DOHH2 (cell line): ENCODE data around the gene ARAP1.

Experiments used
- H3F3A ChIP-seq: fragments of 200-600 bp; sonication (generic), shearing (Covaris generic); 2 replicates; pipeline ENCODE4 v1.6.0; 2016; ENCODE audit warnings: antibody characterized with exemption, mild to moderate bottlenecking; ENCODE audit not compliant: control insufficient read depth, insufficient read depth
- H3K27ac ChIP-seq: fragments of 200-600 bp; sonication (generic); 2 replicates; pipeline ENCODE4 v1.5.1; 2014; ENCODE audit warnings: low read depth, mild to moderate bottlenecking, low read length, moderate library complexity
- H3K27me3 ChIP-seq: fragments of 200-600 bp; sonication (generic); 2 replicates; pipeline ENCODE4 v1.6.1; 2014; ENCODE audit warnings: mild to moderate bottlenecking, low read length, mixed read lengths; ENCODE audit not compliant: control insufficient read depth
- H3K36me3 ChIP-seq: fragments of 200-600 bp; sonication (generic); 2 replicates; pipeline ENCODE4 v1.6.1; 2014; ENCODE audit warnings: mild to moderate bottlenecking, low read length, moderate library complexity, mixed read lengths; ENCODE audit not compliant: control insufficient read depth
- H3K4me1 ChIP-seq: fragments of 200-600 bp; sonication (generic); 2 replicates; pipeline ENCODE4 v1.6.1; 2014; ENCODE audit warnings: mild to moderate bottlenecking, low read length, mixed read lengths; ENCODE audit not compliant: control insufficient read depth
- H3K4me2 ChIP-seq: fragments of 200-600 bp; sonication (generic); 2 replicates; pipeline ENCODE4 v1.6.0; 2014; ENCODE audit warnings: mild to moderate bottlenecking, low read length, moderate library complexity
- H3K4me3 ChIP-seq: fragments of 200-600 bp; sonication (generic); 2 replicates; pipeline ENCODE4 v1.5.1; 2014; ENCODE audit warnings: mild to moderate bottlenecking, low read length, mixed read lengths
- H3K79me2 ChIP-seq: fragments of 200-600 bp; sonication (generic); 2 replicates; pipeline ENCODE4 v1.6.1; 2014; ENCODE audit warnings: mild to moderate bottlenecking, low read length, mixed read lengths; ENCODE audit not compliant: control insufficient read depth
- H3K9me2 ChIP-seq: fragments of 200-600 bp; sonication (generic); replicated peaks from 2 replicates; pipeline ENCODE4 v1.6.1; 2014; ENCODE audit warnings: mild to moderate bottlenecking, low read length, mixed read lengths; ENCODE audit not compliant: control insufficient read depth
- H3K9me3 ChIP-seq: fragments of 200-600 bp; sonication (generic); 2 replicates; pipeline ENCODE4 v1.6.1; 2014; ENCODE audit warnings: antibody characterized with exemption, low read length, mixed read lengths; ENCODE audit not compliant: control insufficient read depth, insufficient read depth
- H4K20me1 ChIP-seq: fragments of 200-600 bp; sonication (generic); 2 replicates; pipeline ENCODE4 v1.6.0; 2014; ENCODE audit warnings: low read depth, mild to moderate bottlenecking, antibody characterized with exemption, low read length, moderate library complexity; ENCODE audit not compliant: control insufficient read depth, insufficient read depth
- CTCF ChIP-seq: fragments of 200-600 bp; sonication (generic); IDR thresholded peaks from one replicate; pipeline ENCODE4 v1.5.1; 2014; ENCODE audit warnings: antibody characterized with exemption, mild to moderate bottlenecking, low read depth, low read length; ENCODE audit not compliant: poor library complexity, severe bottlenecking
- EZH2phosphoT487 ChIP-seq: fragments of 200-600 bp; sonication (generic); IDR thresholded peaks from 2 replicates; pipeline ENCODE4 v1.6.1; 2017; ENCODE audit warnings: borderline replicate concordance, mild to moderate bottlenecking, antibody characterized with exemption, low read length, moderate library complexity, mixed read lengths

ARAP1 gene

DNA sequence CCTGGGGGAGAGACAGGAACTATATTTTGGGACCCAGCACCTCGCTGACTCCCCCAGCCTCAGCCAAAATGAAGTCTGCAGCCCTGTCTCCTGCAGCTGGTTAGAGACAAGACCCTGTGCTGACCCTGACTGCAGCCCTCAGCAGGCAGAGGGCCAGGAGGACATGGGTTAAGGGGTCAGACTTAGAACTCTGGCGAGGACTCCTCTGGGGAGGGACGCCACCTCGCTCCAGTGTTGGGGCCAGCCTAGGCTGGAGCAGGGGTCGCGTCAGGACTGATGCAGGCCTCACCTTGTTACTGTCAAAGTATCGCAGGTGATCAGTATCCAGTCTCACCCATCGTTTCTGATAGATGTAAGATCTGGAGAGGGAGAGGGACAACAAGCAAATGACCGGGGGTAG is 41.1 kb downstream of the ARAP1 start:
- H3K36me3 ChIP-seq, result peaks cover 26% of the 10 kb centered on the region
- no peaks in the 10 kb centered on the region for H3K4me1 ChIP-seq
- no peaks in the 10 kb centered on the region for H3F3A ChIP-seq
- no peak for TF ChIP-seq CTCF
- no peak for TF ChIP-seq EZH2phosphoT487
- H3K9me2 ChIP-seq, result no peaks in the 10 kb centered on the region
- H3K79me2 ChIP-seq, result peaks cover 8% of the 10 kb centered on the region
- H3K4me2 ChIP-seq, result no peak overlapping the region
- no peaks in the 10 kb centered on the region for H4K20me1 ChIP-seq
- no peaks in the 10 kb centered on the region for H3K27me3 ChIP-seq
- H3K9me3 ChIP-seq, result no peaks in the 10 kb centered on the region
- H3K4me3 ChIP-seq, result no peak overlapping the region
- H3K27ac ChIP-seq, result no peak overlapping the region

GRCh38 chr11:72710278-72710677 is 41.9 kb downstream of the ARAP1 start:
- Histone ChIP-seq H3K4me2 (no peak overlapping the region), H3K36me3 (peaks cover 33% of the 10 kb centered on the region), H3K4me1 (no peaks in the 10 kb centered on the region), H4K20me1 (no peaks in the 10 kb centered on the region), H3K27me3 (no peaks in the 10 kb centered on the region), H3K4me3 (no peak overlapping the region), H3F3A (no peaks in the 10 kb centered on the region), H3K9me2 (no peaks in the 10 kb centered on the region), H3K9me3 (no peaks in the 10 kb centered on the region), H3K27ac (no peak overlapping the region), H3K79me2 (peaks cover 8% of the 10 kb centered on the region)
- TF ChIP-seq CTCF, result no peak
- TF ChIP-seq EZH2phosphoT487, result no peak

- Histone ChIP-seq H4K20me1 (no peaks in the 10 kb centered on the region), H3K4me3 (no peak overlapping the region)
- TF ChIP-seq EZH2phosphoT487, result no peak
- TF ChIP-seq CTCF, result no peak
Measured at GRCh38 chr11:72709478-72710238, 42.5 kb downstream of the ARAP1 start.

More at GRCh38 chr11:72709478-72710238, 42.5 kb downstream of the ARAP1 start:
- Histone ChIP-seq H3K4me2 (no peak overlapping the region), H3K27me3 (no peaks in the 10 kb centered on the region), H3K9me2 (no peaks in the 10 kb centered on the region), H3K27ac (no peak overlapping the region), H3F3A (no peaks in the 10 kb centered on the region), H3K79me2 (peaks cover 3% of the 10 kb centered on the region), H3K4me1 (no peaks in the 10 kb centered on the region), H3K9me3 (no peaks in the 10 kb centered on the region), H3K36me3 (peaks cover 36% of the 10 kb centered on the region)
